Stimulated activated CD4-positive, alpha-beta T cell treated with anti-CD3 and anti-CD28 coated beads, Interleukin-2, amount 100 ng/mL, for 4 hours (primary cell): ENCODE data around the gene CNST.
"Not testable (repeated sequence)": the region's sequence is repeated elsewhere in the genome, so short reads cannot be mapped to it uniquely, and the experiment has no call there.

Experiments used
- DNase-seq: peaks from one replicate; pipeline ENCODE4 v3.0.0-alpha.2; 2020; ENCODE audit warnings: low read depth

CNST gene

DNA sequence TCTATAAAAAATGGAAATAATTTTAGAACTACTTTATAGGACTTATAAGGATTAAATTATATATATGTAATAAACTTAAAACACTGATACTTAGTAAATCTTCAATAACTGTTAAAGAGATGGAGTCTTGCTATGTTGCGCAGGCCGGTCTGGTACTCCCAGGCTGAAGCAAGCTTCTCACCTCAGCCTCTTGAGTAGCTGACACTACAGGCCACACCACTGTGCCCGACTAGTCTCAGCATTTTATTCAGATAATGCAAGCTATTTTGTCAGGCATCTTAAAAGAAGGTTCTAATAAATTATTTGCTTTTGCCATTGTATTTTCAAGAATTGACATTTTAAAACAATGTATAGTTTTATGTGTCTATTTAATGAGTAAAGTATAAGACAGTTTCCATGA is 20.8 kb downstream of the CNST start:
- DNase-seq, result no peak

GRCh38 chr1:246587606-246588005 is 21.4 kb downstream of the CNST start:
- no peak for DNase-seq

DNA sequence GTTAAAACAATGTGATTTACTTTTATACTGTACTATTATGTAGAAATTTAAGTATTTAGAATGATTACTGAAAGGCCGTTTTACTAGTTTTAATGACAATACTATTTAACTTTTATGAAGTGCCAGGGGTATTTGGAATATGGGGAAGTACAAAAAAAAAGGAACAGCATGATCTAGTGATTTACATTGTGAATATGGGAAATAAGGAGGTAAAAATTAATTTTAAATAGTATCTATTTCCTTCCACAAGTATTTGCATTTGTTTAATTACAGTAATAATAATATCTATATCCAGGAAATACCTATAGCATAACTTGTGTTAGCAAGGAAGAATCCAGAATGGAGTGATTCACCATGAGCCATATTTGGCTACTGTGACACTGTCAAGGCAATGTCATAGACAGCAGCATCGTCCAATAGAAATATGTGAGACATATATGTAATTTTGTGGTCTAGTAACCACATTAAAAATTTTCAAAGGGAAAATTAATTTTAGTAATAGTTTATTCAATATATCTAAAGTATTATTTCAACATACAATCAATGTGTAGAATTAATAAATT is 22.0 kb downstream of the CNST start:
- no peak for DNase-seq

- not testable (repeated sequence) for DNase-seq
These were observed 23.7 kb downstream of the CNST start for GRCh38 chr1:246589919-246590318.

GRCh38 chr1:246591047-246591446 is 24.8 kb downstream of the CNST start:
- no peak for DNase-seq

- DNase-seq, result no peak
These were observed 25.2 kb downstream of the CNST start for GRCh38 chr1:246591504-246591903.

DNA sequence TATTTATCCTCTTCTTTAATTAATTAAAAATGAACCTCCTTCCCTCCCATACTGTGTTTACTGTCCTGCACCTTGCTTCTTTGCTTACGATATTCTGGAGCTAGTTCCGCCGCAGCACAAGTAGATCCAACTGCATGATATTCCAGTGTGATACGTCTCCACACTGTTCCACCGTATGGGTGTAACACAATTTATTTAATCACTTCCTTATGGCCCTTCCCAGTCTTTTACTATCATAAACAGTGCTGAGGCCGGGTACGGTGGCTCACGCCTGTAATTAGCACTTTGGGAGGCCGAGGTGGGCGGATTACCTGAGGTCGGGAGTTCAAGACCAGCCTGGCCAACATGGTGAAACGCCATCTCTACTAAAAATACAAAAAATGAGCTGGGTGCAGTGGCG is 25.7 kb downstream of the CNST start:
- DNase-seq, result no peak

- no peak for DNase-seq
These were observed 26.4 kb downstream of the CNST start for GRCh38 chr1:246592695-246593094.

DNA sequence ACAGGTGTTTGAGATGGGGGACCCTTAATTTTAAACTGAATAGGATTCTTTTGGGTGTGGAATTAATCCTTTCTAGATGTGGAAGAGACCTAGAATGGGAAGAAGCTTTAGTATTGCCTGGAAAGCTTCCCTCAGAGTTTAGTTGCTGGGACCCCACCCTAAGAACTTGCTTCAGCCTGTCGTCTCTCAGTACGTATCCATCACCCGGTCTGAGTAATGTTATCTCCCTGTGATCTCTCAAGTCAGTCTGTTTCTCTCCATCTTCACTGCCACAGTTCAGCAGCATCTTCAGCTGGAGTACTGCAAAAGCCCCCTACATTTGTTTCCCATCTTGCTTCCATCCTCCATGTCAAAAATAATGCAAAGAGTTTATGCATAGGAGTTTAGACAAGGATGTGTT is 28.9 kb downstream of the CNST start:
- no peak for DNase-seq

- no peak for DNase-seq
These were observed 31.1 kb downstream of the CNST start for GRCh38 chr1:246597340-246597739.

- DNase-seq, result no peak
These were observed 31.7 kb downstream of the CNST start for GRCh38 chr1:246597971-246598370.

- no peak for DNase-seq
These were observed 33.1 kb downstream of the CNST start for GRCh38 chr1:246599315-246599714.

DNA sequence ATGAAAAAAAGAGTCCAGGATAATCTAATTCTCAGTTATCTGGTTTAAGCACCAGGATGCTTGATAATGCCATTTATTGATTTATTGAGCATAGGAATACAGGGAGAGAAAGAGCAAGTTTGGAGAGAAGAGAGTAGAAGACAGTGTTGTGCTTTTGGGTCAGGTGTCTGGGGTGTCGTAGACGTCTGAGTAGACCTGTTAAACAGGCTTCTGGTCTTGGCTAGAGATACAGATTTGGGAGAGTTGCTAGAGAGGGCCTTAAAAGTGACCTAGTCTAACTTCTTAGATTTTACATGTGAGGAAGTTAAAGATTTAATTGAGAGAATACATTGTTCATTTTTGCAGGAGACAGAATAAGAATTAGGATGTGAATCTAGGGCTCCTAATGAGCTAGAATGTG is 34.3 kb downstream of the CNST start:
- no peak for DNase-seq

GRCh38 chr1:246602194-246602593 is 35.9 kb downstream of the CNST start:
- no peak for DNase-seq

DNA sequence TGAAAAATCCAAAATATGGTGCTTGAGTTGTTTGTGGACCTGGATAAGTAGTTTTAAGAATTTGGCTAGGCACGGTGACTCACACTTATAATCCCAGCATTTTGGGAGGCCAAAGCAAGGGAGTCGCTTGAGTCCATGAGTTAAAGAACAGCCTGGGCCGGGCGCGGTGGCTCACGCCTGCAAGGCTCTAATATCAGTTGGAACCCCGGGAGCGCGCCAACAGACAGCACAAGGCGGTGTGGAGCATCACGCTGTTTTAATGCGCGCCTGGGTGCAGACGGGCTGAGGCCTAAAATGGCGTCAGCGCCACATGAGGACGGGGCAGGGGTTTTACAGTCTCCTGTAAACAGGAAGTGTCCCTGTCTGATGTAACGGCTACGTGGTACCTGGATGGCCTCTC is 39.0 kb downstream of the CNST start:
- not testable (repeated sequence) for DNase-seq

GRCh38 chr1:246607462-246607861 is 41.2 kb downstream of the CNST start:
- no peak for DNase-seq

GRCh38 chr1:246608616-246609376 is 42.5 kb downstream of the CNST start:
- peak; percentile 27 for DNase-seq

DNA sequence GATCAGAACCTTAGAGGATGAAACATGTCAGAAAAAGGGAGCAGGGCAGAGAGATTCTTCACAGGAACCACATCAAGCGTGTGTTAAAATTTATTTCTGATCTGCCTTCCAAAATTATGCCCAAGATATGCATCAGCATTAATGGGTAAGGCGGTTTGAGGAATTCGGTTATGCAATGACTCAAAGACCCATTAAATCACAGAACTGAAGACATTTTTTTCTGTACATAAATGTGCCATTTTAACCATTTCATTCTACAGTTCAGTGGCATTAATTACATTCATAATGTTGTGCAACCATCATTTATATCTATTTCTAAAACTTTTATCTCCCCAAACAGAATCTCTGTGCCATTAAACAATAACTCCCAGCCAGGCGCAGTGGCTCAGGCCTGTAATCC is 43.4 kb downstream of the CNST start:
- no peak for DNase-seq

GRCh38 chr1:246613096-246613758 is 47.0 kb downstream of the CNST start:
- DNase-seq, result no peak

GRCh38 chr1:246617156-246617555 is 50.9 kb downstream of the CNST start:
- no peak for DNase-seq

DNA sequence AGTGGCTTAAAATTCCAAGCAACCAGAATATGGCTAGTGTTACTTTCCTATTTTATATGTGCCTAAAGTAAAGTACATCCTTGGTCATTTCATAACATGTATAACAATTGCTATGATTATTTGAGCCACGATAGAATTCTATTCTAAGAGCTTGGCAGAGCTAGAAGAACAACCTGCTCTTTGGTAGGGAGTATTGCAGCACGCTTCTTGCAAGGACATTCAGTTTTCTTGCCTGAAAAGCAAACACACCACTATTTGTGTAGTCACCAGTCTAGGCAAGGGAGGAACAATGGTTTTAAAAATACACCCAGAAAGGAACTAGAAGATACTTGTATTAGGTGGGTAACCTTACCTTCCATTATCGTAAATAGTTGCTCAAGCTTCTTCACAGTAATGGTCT is 51.5 kb downstream of the CNST start:
- no peak for DNase-seq

GRCh38 chr1:246618240-246618808 is 52.1 kb downstream of the CNST start:
- DNase-seq, result no peak

GRCh38 chr1:246622035-246622652 is 55.9 kb downstream of the CNST start:
- no peak for DNase-seq
